AG04450 (cell line): ENCODE data around the gene CLC. TPM values are rescaled to one million over a fixed set of nuclear protein-coding genes. Genes with fewer than 3 reads are reported as not detected.

Experiments used
- CTCF ChIA-PET: fragments of 300-600, 350-600 bp; formaldehyde crosslinking; extraction: SDS; loops from one replicate; lab custom pipeline; 2022; ENCODE audit warnings: antibody characterized with exemption, inconsistent platforms; lab: Charles Lee
- POLR2A ChIA-PET: fragments of 350-600 bp; formaldehyde crosslinking; extraction: SDS; loops from one replicate; lab custom pipeline; 2021; ENCODE audit warnings: antibody characterized with exemption, inconsistent platforms; lab: Yijun Ruan, JAX
- DNase-seq: peaks from one replicate; pipeline ENCODE4 v3.0.0-alpha.2; 2011; ENCODE audit warnings: low read depth, low spot score
- H3K27ac ChIP-seq: one replicate; pipeline ENCODE4 v1.5.1; 2012; ENCODE audit warnings: low read depth, low read length, control low read depth
- H3K27me3 ChIP-seq: one replicate; pipeline ENCODE4 v1.6.0; 2012; ENCODE audit warnings: low read length; ENCODE audit not compliant: control insufficient read depth, insufficient read depth
- H3K4me3 ChIP-seq: 2 replicates; pipeline ENCODE4 v1.5.1; 2011; ENCODE audit warnings: mild to moderate bottlenecking, low read depth, low read length, control low read depth
- H3K9me3 ChIP-seq: 2 replicates; pipeline ENCODE4 v1.5.1; 2012; ENCODE audit warnings: low read length; ENCODE audit not compliant: control insufficient read depth, insufficient read depth
- polyA plus RNA-seq: library from polyadenylated mRNA; depleted of rRNA; stranded (reverse); fragments of >200 nt; gene quantifications from 2 replicates; pipeline ENCODE4 v1.2.3, GENCODE V29; 2011; rRNA removed
- small RNA-seq: library from RNA; depleted of rRNA; stranded (forward); fragments of <200 nt; gene quantifications from one replicate; pipeline ENCODE3, GENCODE V24; 2012; ENCODE audit warnings: low read depth; ENCODE audit not compliant: insufficient read length
- TF ChIP-seq, protein P1 (sequence below): IDR thresholded peaks from 2 replicates; pipeline ENCODE4 v1.5.1; 2011; ENCODE audit warnings: low read depth, low read length, control low read depth, inconsistent platforms

Gene CLC
- polyA plus RNA-seq, 1 experiment, result not detected

DNA sequence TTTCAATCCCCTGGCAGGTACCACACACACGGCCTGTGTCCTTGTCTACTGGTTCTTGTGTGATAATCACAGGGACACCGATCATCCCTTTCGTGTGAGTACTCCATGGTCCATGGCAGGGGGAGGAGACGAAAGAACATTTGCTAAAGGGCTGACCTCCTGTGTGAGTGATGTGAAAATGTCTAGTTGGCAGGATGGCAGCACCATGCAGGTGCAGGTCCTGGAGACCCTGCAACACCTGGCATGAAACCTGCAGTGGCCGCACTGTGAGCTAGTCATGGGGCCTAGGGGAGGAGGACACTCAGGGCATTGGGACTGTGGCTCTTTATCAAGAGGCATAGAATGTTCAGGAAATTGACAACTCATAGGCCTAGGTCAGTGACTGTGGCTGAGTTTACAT is 56.4 kb downstream of the CLC start:
- Histone ChIP-seq H3K27ac (no peak overlapping the region), H3K9me3 (no peaks in the 10 kb centered on the region), H3K27me3 (no peaks in the 10 kb centered on the region), H3K4me3 (no peak overlapping the region)
- CTCF ChIA-PET, result no interaction called here
- POLR2A ChIA-PET, result no interaction called here
- no peak for DNase-seq
- TF ChIP-seq, protein P1, sequence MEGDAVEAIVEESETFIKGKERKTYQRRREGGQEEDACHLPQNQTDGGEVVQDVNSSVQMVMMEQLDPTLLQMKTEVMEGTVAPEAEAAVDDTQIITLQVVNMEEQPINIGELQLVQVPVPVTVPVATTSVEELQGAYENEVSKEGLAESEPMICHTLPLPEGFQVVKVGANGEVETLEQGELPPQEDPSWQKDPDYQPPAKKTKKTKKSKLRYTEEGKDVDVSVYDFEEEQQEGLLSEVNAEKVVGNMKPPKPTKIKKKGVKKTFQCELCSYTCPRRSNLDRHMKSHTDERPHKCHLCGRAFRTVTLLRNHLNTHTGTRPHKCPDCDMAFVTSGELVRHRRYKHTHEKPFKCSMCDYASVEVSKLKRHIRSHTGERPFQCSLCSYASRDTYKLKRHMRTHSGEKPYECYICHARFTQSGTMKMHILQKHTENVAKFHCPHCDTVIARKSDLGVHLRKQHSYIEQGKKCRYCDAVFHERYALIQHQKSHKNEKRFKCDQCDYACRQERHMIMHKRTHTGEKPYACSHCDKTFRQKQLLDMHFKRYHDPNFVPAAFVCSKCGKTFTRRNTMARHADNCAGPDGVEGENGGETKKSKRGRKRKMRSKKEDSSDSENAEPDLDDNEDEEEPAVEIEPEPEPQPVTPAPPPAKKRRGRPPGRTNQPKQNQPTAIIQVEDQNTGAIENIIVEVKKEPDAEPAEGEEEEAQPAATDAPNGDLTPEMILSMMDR, result no peak

Small RNA genes lying within 50 kb of the gene (small RNA-seq; reads per million reads assigned to genes)
- not detected for gene RPS29P27

Other genes starting within 250 kb of the CLC start
- 0.47 and 0.58 TPM in 2 replicates for gene DLL3, start 239.1 kb downstream of the CLC start, polyA plus RNA-seq
- not detected in 2 replicates for gene SELENOV, start 222.9 kb downstream of the CLC start, polyA plus RNA-seq
- 2.3 and 3.1 TPM in 2 replicates for gene EID2B, start 205.2 kb downstream of the CLC start, polyA plus RNA-seq
- gene EID2, start 197.9 kb downstream of the CLC start, polyA plus RNA-seq, result 11.3 and 11.5 TPM in 2 replicates
- gene LGALS13, start 135.5 kb downstream of the CLC start, polyA plus RNA-seq, result not detected in 2 replicates
- gene LGALS16, start 82.1 kb downstream of the CLC start, polyA plus RNA-seq, result not detected in 2 replicates
- gene LGALS14, start 33.5 kb downstream of the CLC start, polyA plus RNA-seq, result not detected in 2 replicates
- not detected in 2 replicates for gene LEUTX, start 40.8 kb upstream of the CLC start, polyA plus RNA-seq
- 7.2 and 9.2 TPM in 2 replicates for gene DYRK1B, start 96.1 kb upstream of the CLC start, polyA plus RNA-seq
- gene FBL, start 108.3 kb upstream of the CLC start, polyA plus RNA-seq, result 256 and 329 TPM in 2 replicates
- gene FCGBP, start 196.6 kb upstream of the CLC start, polyA plus RNA-seq, result 0.04 and 0.09 TPM in 2 replicates
- gene PSMC4, start 233.1 kb upstream of the CLC start, polyA plus RNA-seq, result 68.6 and 90.2 TPM in 2 replicates